M059J (cell line): ENCODE data around the gene PPP2R1B. TPM values are rescaled to one million over a fixed set of nuclear protein-coding genes. Genes with fewer than 3 reads are reported as not detected.

Source experiments
- DNase-seq: peaks from one replicate; pipeline ENCODE4 v3.0.0-alpha.2; 2012; ENCODE audit warnings: low read depth
- total RNA-seq: library from RNA; depleted of rRNA; stranded (reverse); fragments of >200 nt; shearing (Covaris generic); gene quantifications from 2 replicates; pipeline ENCODE4 v1.2.3, GENCODE V29; 2014; rRNA removed

Gene PPP2R1B
- total RNA-seq, 1 experiment from 2014 or later: 46.0 TPM

GRCh38 chr11:111693224-111693937 is 72.8 kb downstream of the PPP2R1B start:
- DNase-seq: no peak

- no peak for DNase-seq
Measured at GRCh38 chr11:111691741-111692140, 74.4 kb downstream of the PPP2R1B start.

GRCh38 chr11:111691176-111691575 is 75.0 kb downstream of the PPP2R1B start:
- DNase-seq: peak; percentile 29

GRCh38 chr11:111688013-111688412 is 78.2 kb downstream of the PPP2R1B start:
- DNase-seq: peak; percentile 17

GRCh38 chr11:111684251-111684650 is 81.9 kb downstream of the PPP2R1B start:
- no peak for DNase-seq

GRCh38 chr11:111683806-111684205 is 82.4 kb downstream of the PPP2R1B start:
- DNase-seq: no peak

GRCh38 chr11:111680486-111681175 is 85.6 kb downstream of the PPP2R1B start:
- no peak for DNase-seq

Other genes with a start within 250 kb of the PPP2R1B start
- gene LAYN, start 225.7 kb downstream of the PPP2R1B start, total RNA-seq: 108 and 113 TPM in 2 replicates
- 8.4 and 19.4 TPM in 2 replicates for gene SIK2, start 163.9 kb downstream of the PPP2R1B start, total RNA-seq
- gene ALG9, start 105.2 kb upstream of the PPP2R1B start, total RNA-seq: 39.7 and 40.3 TPM in 2 replicates
- gene FDXACB1, start 112.8 kb upstream of the PPP2R1B start, total RNA-seq: 4.9 and 7.9 TPM in 2 replicates
- 26.7 and 28.3 TPM in 2 replicates for gene CFAP68, start 113.2 kb upstream of the PPP2R1B start, total RNA-seq
- gene CRYAB, start 145.4 kb upstream of the PPP2R1B start, total RNA-seq: 1.7 TPM in 1 of 2 replicates, not detected in the other
- not detected in 2 replicates for gene HSPB2, start 146.3 kb upstream of the PPP2R1B start, total RNA-seq
- not detected in 2 replicates for gene C11orf52, start 152.5 kb upstream of the PPP2R1B start, total RNA-seq
- 13.7 and 19.0 TPM in 2 replicates for gene DIXDC1, start 171.0 kb upstream of the PPP2R1B start, total RNA-seq